DOHH2 (cell line): ENCODE measurements around the gene SCN5A.

Source experiments
- H3F3A ChIP-seq: fragments of 200-600 bp; sonication (generic), shearing (Covaris generic); 2 replicates; pipeline ENCODE4 v1.6.0; 2016; ENCODE audit warnings: antibody characterized with exemption, mild to moderate bottlenecking; ENCODE audit not compliant: control insufficient read depth, insufficient read depth
- H3K27ac ChIP-seq: fragments of 200-600 bp; sonication (generic); 2 replicates; pipeline ENCODE4 v1.5.1; 2014; ENCODE audit warnings: low read depth, mild to moderate bottlenecking, low read length, moderate library complexity
- H3K27me3 ChIP-seq: fragments of 200-600 bp; sonication (generic); 2 replicates; pipeline ENCODE4 v1.6.1; 2014; ENCODE audit warnings: mild to moderate bottlenecking, low read length, mixed read lengths; ENCODE audit not compliant: control insufficient read depth
- H3K36me3 ChIP-seq: fragments of 200-600 bp; sonication (generic); 2 replicates; pipeline ENCODE4 v1.6.1; 2014; ENCODE audit warnings: mild to moderate bottlenecking, low read length, moderate library complexity, mixed read lengths; ENCODE audit not compliant: control insufficient read depth
- H3K4me1 ChIP-seq: fragments of 200-600 bp; sonication (generic); 2 replicates; pipeline ENCODE4 v1.6.1; 2014; ENCODE audit warnings: mild to moderate bottlenecking, low read length, mixed read lengths; ENCODE audit not compliant: control insufficient read depth
- H3K4me2 ChIP-seq: fragments of 200-600 bp; sonication (generic); 2 replicates; pipeline ENCODE4 v1.6.0; 2014; ENCODE audit warnings: mild to moderate bottlenecking, low read length, moderate library complexity
- H3K4me3 ChIP-seq: fragments of 200-600 bp; sonication (generic); 2 replicates; pipeline ENCODE4 v1.5.1; 2014; ENCODE audit warnings: mild to moderate bottlenecking, low read length, mixed read lengths
- H3K79me2 ChIP-seq: fragments of 200-600 bp; sonication (generic); 2 replicates; pipeline ENCODE4 v1.6.1; 2014; ENCODE audit warnings: mild to moderate bottlenecking, low read length, mixed read lengths; ENCODE audit not compliant: control insufficient read depth
- H3K9me2 ChIP-seq: fragments of 200-600 bp; sonication (generic); replicated peaks from 2 replicates; pipeline ENCODE4 v1.6.1; 2014; ENCODE audit warnings: mild to moderate bottlenecking, low read length, mixed read lengths; ENCODE audit not compliant: control insufficient read depth
- H3K9me3 ChIP-seq: fragments of 200-600 bp; sonication (generic); 2 replicates; pipeline ENCODE4 v1.6.1; 2014; ENCODE audit warnings: antibody characterized with exemption, low read length, mixed read lengths; ENCODE audit not compliant: control insufficient read depth, insufficient read depth
- H4K20me1 ChIP-seq: fragments of 200-600 bp; sonication (generic); 2 replicates; pipeline ENCODE4 v1.6.0; 2014; ENCODE audit warnings: low read depth, mild to moderate bottlenecking, antibody characterized with exemption, low read length, moderate library complexity; ENCODE audit not compliant: control insufficient read depth, insufficient read depth
- CTCF ChIP-seq: fragments of 200-600 bp; sonication (generic); IDR thresholded peaks from one replicate; pipeline ENCODE4 v1.5.1; 2014; ENCODE audit warnings: antibody characterized with exemption, mild to moderate bottlenecking, low read depth, low read length; ENCODE audit not compliant: poor library complexity, severe bottlenecking
- EZH2phosphoT487 ChIP-seq: fragments of 200-600 bp; sonication (generic); IDR thresholded peaks from 2 replicates; pipeline ENCODE4 v1.6.1; 2017; ENCODE audit warnings: borderline replicate concordance, mild to moderate bottlenecking, antibody characterized with exemption, low read length, moderate library complexity, mixed read lengths

Gene SCN5A

GRCh38 chr3:38582316-38582715, 67.2 kb downstream of the SCN5A start:
- no peaks in the 10 kb centered on the region for H3K27me3 ChIP-seq
- no peak overlapping the region for H3K27ac ChIP-seq
- H3K9me3 ChIP-seq = no peaks in the 10 kb centered on the region
- no peaks in the 10 kb centered on the region for H4K20me1 ChIP-seq
- TF ChIP-seq CTCF = no peak
- TF ChIP-seq EZH2phosphoT487 = no peak
- no peaks in the 10 kb centered on the region for H3K36me3 ChIP-seq
- no peak overlapping the region for H3K4me2 ChIP-seq
- H3F3A ChIP-seq = no peaks in the 10 kb centered on the region
- H3K4me3 ChIP-seq = no peak overlapping the region
- no peaks in the 10 kb centered on the region for H3K9me2 ChIP-seq
- H3K79me2 ChIP-seq = no peaks in the 10 kb centered on the region
- no peaks in the 10 kb centered on the region for H3K4me1 ChIP-seq

- TF ChIP-seq CTCF = no peak
- no peak for TF ChIP-seq EZH2phosphoT487
- Histone ChIP-seq H3K27ac (no peak overlapping the region), H3K4me2 (no peak overlapping the region)
These were observed 67.7 kb downstream of the SCN5A start for GRCh38 chr3:38581774-38582173.

GRCh38 chr3:38580450-38581382, 68.8 kb downstream of the SCN5A start:
- Histone ChIP-seq H3F3A (no peaks in the 10 kb centered on the region), H3K79me2 (no peaks in the 10 kb centered on the region), H3K36me3 (no peaks in the 10 kb centered on the region), H3K9me2 (no peaks in the 10 kb centered on the region), H3K4me3 (no peak overlapping the region), H3K9me3 (no peaks in the 10 kb centered on the region), H3K27ac (no peak overlapping the region), H3K4me2 (no peak overlapping the region), H4K20me1 (no peaks in the 10 kb centered on the region), H3K27me3 (no peaks in the 10 kb centered on the region), H3K4me1 (no peaks in the 10 kb centered on the region)
- no peak for TF ChIP-seq EZH2phosphoT487
- no peak for TF ChIP-seq CTCF

More at GRCh38 chr3:38581774-38582173, 67.7 kb downstream of the SCN5A start:
- no peaks in the 10 kb centered on the region for H3K36me3 ChIP-seq
- no peaks in the 10 kb centered on the region for H3K9me3 ChIP-seq
- no peaks in the 10 kb centered on the region for H3F3A ChIP-seq
- no peak overlapping the region for H3K4me3 ChIP-seq
- H3K4me1 ChIP-seq = no peaks in the 10 kb centered on the region
- H3K27me3 ChIP-seq = no peaks in the 10 kb centered on the region
- H4K20me1 ChIP-seq = no peaks in the 10 kb centered on the region
- no peaks in the 10 kb centered on the region for H3K79me2 ChIP-seq
- no peaks in the 10 kb centered on the region for H3K9me2 ChIP-seq
